ENCODE data around the gene PANK1.

The PANK1 gene

DNA sequence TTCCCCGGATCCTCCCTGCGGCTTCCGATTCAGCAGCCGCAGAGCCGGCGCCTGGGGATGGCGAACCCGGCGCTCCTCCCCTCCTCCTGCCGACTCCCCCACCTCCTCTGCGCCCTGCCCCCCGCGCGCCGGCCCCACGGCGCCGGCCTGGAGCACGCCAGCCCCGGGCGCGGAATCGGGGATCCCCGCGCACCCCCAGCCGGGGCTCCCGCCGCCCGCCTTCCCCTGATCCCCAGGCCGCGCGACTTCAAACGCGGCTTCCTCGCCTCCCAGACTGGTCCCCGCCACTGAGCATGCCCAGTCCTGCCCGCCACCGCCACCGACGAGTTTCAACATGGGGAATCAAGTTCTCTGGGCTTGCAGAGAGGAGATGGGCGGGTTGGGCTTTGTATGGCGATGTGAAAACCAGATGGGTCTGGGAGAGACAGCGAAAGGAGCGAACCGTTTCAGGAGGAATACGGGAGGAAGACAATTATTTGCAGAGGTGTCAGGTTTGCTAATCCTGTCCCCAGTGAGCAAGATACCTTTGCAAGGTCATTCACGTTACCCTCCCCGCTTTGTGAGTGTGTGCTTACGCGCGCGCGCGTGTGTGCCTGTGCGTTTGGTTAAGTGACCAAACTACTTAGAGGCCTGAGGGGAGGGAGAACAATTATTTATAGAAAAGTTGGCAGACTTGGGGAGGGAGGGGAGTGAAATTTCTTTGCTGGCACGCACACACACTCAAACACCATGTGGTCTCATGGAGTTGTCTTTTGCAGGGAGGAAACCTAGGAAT is at the start of gene PANK1:
PANK1 (minus strand) TSS at position 276 of the 775 bp plus-strand sequence. CDS start 351 bp downstream, outside the sequence.
- Mint-ChIP-seq H3K4me3 (peak within 1 kb of the TSS; percentile 94), H3K36me3 (ENCODE audit: low read depth) (no peaks in the 10 kb centered on the region), H3K27ac (peak within 1 kb of the TSS; percentile 88), H3K9me3 (no peaks in the 10 kb centered on the region), H3K4me1 (ENCODE audit: low read depth) (peaks cover 7% of the 10 kb centered on the region), H3K27me3 (ENCODE audit: low read depth) (peaks cover 26% of the 10 kb centered on the region)

DNA sequence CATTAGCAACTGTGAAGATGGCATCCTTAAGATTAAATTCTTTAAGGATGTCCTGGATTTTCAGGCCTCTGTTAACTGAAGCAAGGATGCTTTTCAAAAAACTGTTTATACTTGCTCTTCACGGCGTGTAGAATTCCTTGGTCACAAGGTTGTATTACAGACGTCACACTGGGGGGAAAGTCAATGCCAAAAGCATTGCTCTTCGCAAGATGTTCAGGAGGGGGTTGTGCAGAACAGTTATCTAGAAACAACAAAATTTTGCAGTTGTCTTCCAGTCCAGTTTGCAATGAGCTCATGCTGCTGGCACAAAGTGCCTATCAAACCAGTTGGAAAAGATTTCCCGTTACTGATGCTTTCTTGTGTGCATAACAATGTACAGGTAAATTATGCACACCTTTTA is 48.1 kb upstream of the PANK1 start:
- no peaks in the 10 kb centered on the region for H3K36me3 Mint-ChIP-seq (ENCODE audit: low read depth)
- peaks cover 2% of the 10 kb centered on the region for H3K4me1 Mint-ChIP-seq (ENCODE audit: low read depth)
- no peak overlapping the region for H3K27ac Mint-ChIP-seq
- H3K4me3 Mint-ChIP-seq, result no peak overlapping the region
- no peaks in the 10 kb centered on the region for H3K9me3 Mint-ChIP-seq
- H3K27me3 Mint-ChIP-seq (ENCODE audit: low read depth), result peaks cover 12% of the 10 kb centered on the region

DNA sequence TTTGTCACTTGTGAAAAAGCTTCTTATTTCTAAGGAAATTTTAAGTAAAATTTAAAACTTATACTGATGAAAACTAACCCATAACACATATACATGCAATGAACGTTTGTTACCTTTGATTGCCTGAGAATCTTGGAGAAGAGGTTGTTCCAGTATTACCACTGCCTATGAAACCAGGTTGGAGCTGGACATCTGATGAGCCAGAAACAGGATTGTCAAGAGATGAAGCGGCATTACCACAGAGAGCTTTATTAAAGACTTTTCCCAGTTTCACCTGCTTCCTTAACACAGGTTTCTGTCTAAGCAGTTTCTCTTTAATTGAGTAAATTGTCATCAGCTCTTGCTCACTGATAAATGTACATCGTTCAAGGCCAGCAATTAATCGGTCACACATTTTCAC is 47.4 kb upstream of the PANK1 start:
- Mint-ChIP-seq H3K4me1 (ENCODE audit: low read depth) (no peaks in the 10 kb centered on the region), H3K27me3 (ENCODE audit: low read depth) (peaks cover 19% of the 10 kb centered on the region), H3K36me3 (ENCODE audit: low read depth) (no peaks in the 10 kb centered on the region), H3K9me3 (no peaks in the 10 kb centered on the region), H3K27ac (no peak overlapping the region), H3K4me3 (no peak overlapping the region)

DNA sequence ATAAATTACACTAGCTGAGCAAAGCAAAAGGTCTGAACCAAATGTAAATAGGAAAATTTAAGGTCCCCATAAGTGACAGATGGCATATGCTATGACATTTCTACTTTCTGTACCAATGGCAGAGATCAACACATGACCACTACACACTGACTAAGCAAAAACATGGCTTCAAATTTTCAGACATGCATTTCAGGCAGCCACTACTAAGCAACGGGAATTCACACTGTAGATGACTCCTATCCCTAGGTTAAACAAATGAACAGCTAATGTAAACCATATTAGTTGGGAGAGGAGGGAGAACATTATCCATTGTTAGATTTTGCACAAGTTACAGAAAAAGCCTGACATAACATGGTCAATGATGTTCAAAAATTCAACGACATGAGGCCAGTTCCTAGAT is 45.0 kb upstream of the PANK1 start:
- no peaks in the 10 kb centered on the region for H3K36me3 Mint-ChIP-seq (ENCODE audit: low read depth)
- H3K4me1 Mint-ChIP-seq (ENCODE audit: low read depth), result no peaks in the 10 kb centered on the region
- H3K9me3 Mint-ChIP-seq, result no peaks in the 10 kb centered on the region

DNA sequence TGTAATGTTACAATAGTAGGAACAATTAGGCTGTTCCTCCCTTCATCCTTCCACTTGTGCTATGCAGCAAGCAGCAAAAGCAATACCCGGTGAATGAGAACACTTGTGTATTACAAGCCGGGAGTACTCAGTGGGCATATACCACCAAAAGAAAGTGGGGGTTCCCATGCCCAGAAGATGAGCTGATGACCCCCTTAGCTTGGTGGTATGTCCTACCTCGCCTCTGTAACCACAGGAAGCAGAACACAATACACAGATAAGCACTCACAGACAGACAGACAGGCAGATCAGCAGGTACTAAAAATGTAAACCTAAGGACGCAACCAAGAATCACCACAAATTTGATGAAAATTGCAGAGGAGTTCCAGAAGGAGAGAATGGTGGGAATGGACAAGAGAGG is 40.9 kb upstream of the PANK1 start:
- Mint-ChIP-seq H3K4me1 (ENCODE audit: low read depth) (no peaks in the 10 kb centered on the region), H3K27ac (no peak overlapping the region), H3K4me3 (no peak overlapping the region), H3K9me3 (no peaks in the 10 kb centered on the region), H3K36me3 (ENCODE audit: low read depth) (no peaks in the 10 kb centered on the region), H3K27me3 (ENCODE audit: low read depth) (peaks cover 42% of the 10 kb centered on the region)

More for the DNA sequence above, 45.0 kb upstream of the PANK1 start:
- Mint-ChIP-seq H3K27me3 (ENCODE audit: low read depth) (peaks cover 25% of the 10 kb centered on the region), H3K27ac (no peak overlapping the region), H3K4me3 (no peak overlapping the region)

DNA sequence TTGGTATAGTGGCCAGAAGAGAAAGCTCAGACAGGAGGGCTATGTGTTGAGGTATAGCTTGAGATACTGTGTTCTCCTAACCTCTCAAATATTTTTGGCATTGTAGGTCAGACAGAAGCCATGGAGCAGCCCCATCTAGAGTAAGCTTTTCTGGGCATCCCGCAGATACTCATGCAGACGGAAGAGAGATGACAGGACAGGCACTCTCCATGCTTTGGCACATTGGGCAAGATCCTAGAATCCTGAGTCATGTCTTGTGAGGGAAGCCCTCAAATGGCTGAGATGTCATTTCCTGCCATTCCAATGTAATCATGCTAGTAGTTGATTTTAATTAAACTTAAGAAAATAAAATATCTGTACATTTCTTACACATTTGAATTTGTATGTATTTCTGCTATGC is 39.6 kb upstream of the PANK1 start:
- H3K36me3 Mint-ChIP-seq (ENCODE audit: low read depth), result no peaks in the 10 kb centered on the region
- no peaks in the 10 kb centered on the region for H3K4me1 Mint-ChIP-seq (ENCODE audit: low read depth)
- H3K27ac Mint-ChIP-seq, result no peak overlapping the region
- no peak overlapping the region for H3K4me3 Mint-ChIP-seq
- peaks cover 49% of the 10 kb centered on the region for H3K27me3 Mint-ChIP-seq (ENCODE audit: low read depth)
- no peaks in the 10 kb centered on the region for H3K9me3 Mint-ChIP-seq

DNA sequence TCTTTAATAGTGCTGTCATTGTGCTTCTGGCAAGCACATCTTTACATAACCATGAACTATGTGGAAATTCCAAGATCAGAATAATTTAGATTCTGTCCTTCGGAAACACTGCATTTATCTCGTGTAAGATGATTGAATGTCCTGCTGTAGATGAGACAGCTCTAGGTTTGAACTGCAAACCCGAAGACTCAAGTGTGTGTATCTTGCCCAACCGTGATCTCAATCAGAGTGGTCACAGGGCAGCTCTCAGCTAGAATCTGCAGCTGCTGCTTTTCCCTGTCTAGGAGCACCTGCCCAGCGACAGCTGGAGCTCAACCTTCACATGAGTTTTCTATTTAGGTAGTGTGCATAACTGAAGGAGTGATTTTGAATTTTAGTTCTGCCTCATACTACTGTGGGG is 38.8 kb upstream of the PANK1 start:
- H3K27me3 Mint-ChIP-seq (ENCODE audit: low read depth), result peaks cover 49% of the 10 kb centered on the region
- H3K4me1 Mint-ChIP-seq (ENCODE audit: low read depth), result no peaks in the 10 kb centered on the region
- H3K27ac Mint-ChIP-seq, result no peak overlapping the region
- no peak overlapping the region for H3K4me3 Mint-ChIP-seq
- H3K9me3 Mint-ChIP-seq, result no peaks in the 10 kb centered on the region
- no peaks in the 10 kb centered on the region for H3K36me3 Mint-ChIP-seq (ENCODE audit: low read depth)

DNA sequence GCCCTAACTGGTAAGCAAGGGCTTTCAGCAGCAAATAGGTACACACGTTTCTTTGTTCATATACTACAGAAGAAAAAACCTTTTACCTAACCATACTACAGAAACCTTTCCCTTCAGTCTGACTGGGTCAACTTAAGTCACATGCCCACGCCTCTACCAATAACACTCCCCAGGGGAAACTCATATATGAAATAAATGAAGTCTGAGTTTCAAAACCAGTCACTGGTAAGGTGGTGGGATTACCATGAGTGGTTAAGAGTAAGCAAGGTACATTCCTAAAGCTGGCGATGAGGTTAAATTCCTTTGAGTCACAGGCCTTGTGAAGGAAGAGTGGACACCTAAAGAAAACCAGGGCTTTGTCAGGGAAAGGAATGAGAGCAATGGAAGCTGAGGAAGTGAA is 34.9 kb upstream of the PANK1 start:
- H3K27ac Mint-ChIP-seq, result no peak overlapping the region
- H3K27me3 Mint-ChIP-seq (ENCODE audit: low read depth), result peaks cover 37% of the 10 kb centered on the region
- H3K36me3 Mint-ChIP-seq (ENCODE audit: low read depth), result no peaks in the 10 kb centered on the region
- no peaks in the 10 kb centered on the region for H3K4me1 Mint-ChIP-seq (ENCODE audit: low read depth)
- H3K4me3 Mint-ChIP-seq, result no peak overlapping the region
- no peaks in the 10 kb centered on the region for H3K9me3 Mint-ChIP-seq

DNA sequence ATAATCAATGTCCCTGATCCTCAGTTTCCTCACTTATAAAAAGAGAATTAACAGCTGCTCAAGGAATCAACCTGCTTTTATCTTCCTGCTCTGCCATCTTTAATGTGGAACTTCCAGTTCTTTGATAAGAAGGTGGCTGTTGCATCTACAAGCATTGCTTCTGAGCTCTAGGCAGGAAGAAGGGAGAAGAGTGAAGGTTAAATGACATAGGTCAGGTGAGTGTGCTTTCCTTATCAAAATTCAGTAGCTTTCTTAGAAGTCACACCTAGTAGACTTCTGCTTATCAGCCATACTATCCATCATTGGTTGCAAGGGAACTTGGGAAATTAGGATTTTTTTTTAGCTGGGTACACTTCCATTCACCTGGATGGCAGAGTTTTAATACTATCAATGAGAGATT is 32.3 kb upstream of the PANK1 start:
- Mint-ChIP-seq H3K27ac (no peak overlapping the region), H3K9me3 (no peaks in the 10 kb centered on the region), H3K4me3 (no peak overlapping the region), H3K36me3 (ENCODE audit: low read depth) (no peaks in the 10 kb centered on the region), H3K4me1 (ENCODE audit: low read depth) (no peaks in the 10 kb centered on the region), H3K27me3 (ENCODE audit: low read depth) (peaks cover 21% of the 10 kb centered on the region)

DNA sequence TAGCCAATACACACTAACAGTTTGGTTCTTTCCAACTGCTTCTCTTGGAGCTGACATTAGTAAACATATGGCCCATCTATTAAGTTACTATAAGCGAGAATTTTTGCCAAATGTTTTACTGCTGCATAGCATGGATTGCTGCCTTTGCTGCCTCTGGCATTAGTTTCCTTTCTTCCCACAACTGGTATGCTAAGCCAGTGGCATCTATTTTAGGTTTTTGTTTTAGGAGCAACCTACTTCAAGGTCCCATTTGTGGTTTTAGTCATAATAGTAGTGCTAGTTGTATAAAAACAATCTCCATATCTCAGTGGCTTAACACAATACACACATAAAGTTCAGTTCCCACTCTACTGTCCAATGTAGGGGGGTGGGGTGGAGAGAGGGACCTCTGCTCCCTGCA is 25.9 kb upstream of the PANK1 start:
- Mint-ChIP-seq H3K4me3 (no peak overlapping the region), H3K27ac (no peak overlapping the region), H3K4me1 (ENCODE audit: low read depth) (no peaks in the 10 kb centered on the region)

DNA sequence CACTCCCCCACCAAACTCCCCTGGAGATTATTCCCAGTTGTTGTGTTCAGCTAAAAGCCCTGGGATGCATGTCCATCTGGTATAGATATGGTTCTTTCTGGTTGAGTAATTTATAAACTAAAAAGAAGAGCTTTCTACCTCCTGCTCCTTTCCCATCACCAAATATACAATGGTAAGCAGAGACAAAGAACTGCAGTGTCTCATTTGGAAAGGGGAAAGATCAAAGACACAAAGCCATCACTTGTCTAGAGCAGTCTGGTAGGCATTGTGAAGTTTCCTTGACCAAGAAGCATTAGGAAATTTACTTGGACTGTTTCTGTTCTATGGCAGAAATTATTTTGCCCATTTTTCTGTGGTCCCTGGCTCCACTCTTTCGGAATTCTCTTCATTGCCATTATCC is 24.9 kb upstream of the PANK1 start:
- Mint-ChIP-seq H3K4me1 (ENCODE audit: low read depth) (no peaks in the 10 kb centered on the region), H3K4me3 (no peak overlapping the region), H3K36me3 (ENCODE audit: low read depth) (no peaks in the 10 kb centered on the region), H3K27ac (no peak overlapping the region), H3K27me3 (ENCODE audit: low read depth) (peaks cover 15% of the 10 kb centered on the region), H3K9me3 (no peaks in the 10 kb centered on the region)

More for the DNA sequence above, 25.9 kb upstream of the PANK1 start:
- Mint-ChIP-seq H3K36me3 (ENCODE audit: low read depth) (no peaks in the 10 kb centered on the region), H3K27me3 (ENCODE audit: low read depth) (peaks cover 15% of the 10 kb centered on the region), H3K9me3 (no peaks in the 10 kb centered on the region)

DNA sequence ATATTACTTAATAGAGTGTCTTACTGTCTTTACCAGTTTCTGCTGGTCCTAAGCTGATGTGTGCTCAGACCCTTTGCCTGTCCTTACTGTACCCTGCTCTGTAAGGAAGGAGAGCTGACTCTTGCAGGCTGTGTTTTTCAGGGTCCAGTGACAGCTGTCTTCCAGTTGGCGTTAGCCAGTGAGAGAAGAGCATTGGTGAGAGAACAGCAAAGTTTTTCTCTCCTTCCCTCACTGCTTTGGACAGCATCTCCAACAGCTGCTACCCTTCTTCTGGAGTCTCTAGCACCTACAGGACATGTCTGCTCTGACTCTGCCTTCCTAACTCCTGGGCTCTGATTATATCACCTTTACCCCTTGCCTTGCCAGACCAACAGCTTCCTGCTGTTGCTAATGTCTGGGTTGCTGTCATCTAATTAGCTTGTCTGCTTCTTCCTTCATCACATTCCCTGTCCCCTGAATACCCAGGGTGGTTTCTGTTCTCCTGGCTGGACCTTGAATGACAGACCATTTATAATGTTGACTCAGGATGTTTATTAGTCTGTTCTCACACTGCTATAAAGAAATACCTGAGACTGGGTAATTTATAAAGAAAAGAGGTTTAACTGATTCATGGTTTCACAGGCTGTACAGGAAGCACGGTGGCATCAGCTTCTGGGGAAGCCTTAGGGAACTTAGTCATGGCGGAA is 23.5 kb upstream of the PANK1 start:
- no peaks in the 10 kb centered on the region for H3K4me1 Mint-ChIP-seq (ENCODE audit: low read depth)
- H3K4me3 Mint-ChIP-seq, result no peak overlapping the region
- H3K27me3 Mint-ChIP-seq (ENCODE audit: low read depth), result peaks cover 15% of the 10 kb centered on the region
- no peaks in the 10 kb centered on the region for H3K36me3 Mint-ChIP-seq (ENCODE audit: low read depth)
- H3K9me3 Mint-ChIP-seq, result no peaks in the 10 kb centered on the region
- no peak overlapping the region for H3K27ac Mint-ChIP-seq

DNA sequence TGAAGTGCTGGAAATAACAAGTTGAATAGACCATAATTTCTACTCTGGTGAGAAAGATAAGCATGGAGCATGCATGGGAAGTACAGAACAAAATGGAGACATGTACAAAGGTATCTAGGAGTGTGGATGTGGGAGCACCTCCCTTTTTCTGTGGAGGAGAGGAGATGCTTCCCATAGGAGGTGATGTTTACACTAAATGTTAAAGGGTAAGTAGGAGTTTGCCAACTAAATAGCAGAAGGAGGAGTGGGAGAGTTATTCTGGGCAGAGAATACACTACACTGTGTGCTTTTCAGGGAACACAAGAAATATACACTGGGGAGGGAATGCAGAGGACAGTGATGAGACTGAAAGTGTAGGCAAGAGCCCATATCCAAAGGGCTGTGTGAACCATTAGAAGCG is 21.1 kb upstream of the PANK1 start:
- Mint-ChIP-seq H3K36me3 (ENCODE audit: low read depth) (no peaks in the 10 kb centered on the region), H3K27ac (no peak overlapping the region), H3K4me1 (ENCODE audit: low read depth) (no peaks in the 10 kb centered on the region), H3K27me3 (ENCODE audit: low read depth) (peaks cover 28% of the 10 kb centered on the region), H3K9me3 (no peaks in the 10 kb centered on the region), H3K4me3 (no peak overlapping the region)

DNA sequence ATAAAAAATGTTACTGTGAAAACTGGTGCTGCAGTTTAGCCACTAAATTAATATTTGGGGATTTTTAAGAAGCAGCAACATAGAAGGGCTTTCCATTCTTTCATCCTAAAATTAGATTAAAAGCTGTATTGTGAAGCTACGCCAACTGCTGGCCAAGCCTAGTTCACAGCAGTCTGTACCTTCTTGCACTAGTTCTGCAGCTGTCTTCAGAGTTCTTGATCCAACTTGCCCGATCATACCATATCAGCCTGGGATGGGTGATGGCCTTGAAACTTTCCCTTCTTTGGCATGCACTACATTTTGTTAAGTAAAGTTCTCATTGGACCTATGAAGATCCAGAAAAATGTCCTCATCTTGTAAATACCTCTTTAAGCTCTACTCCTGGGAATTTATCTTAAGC is 20.3 kb upstream of the PANK1 start:
- Mint-ChIP-seq H3K27me3 (ENCODE audit: low read depth) (peaks cover 28% of the 10 kb centered on the region), H3K36me3 (ENCODE audit: low read depth) (no peaks in the 10 kb centered on the region), H3K4me1 (ENCODE audit: low read depth) (no peaks in the 10 kb centered on the region), H3K27ac (no peak overlapping the region), H3K9me3 (no peaks in the 10 kb centered on the region), H3K4me3 (no peak overlapping the region)

DNA sequence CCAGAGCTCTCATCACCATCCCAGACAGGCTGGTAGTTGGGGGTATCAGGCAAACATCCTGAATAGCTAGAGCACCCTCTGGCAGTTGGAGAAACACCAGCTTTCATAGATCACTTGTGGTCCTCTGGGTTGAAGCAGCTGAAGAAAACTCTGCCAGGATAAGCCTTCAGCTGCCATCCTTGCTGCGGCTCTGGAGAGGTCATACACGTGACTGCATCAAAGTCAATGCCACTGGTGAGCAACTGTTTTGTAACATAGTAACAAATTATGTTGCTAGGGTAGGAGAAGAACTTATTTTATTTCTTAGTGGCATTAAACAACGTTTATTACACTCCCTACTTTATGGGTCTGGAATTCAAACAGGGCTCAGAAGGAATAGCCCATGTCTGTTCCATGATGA is 19.2 kb upstream of the PANK1 start:
- Mint-ChIP-seq H3K4me3 (no peak overlapping the region), H3K27ac (no peak overlapping the region), H3K9me3 (no peaks in the 10 kb centered on the region), H3K36me3 (ENCODE audit: low read depth) (no peaks in the 10 kb centered on the region), H3K27me3 (ENCODE audit: low read depth) (peaks cover 28% of the 10 kb centered on the region), H3K4me1 (ENCODE audit: low read depth) (no peaks in the 10 kb centered on the region)

Data from T-helper 1 cell treated with Interleukin-12 subunit alpha and Interleukin-12 subunit beta and Interleukin-4 antibody, amounts not matched to agents 30 μg/mL and 1 μg/mL, for 36 hours (primary cell).